HL-60 (cell line): ENCODE results near the gene ENTR1.

Experiments
- DNase-seq, 2 experiments: peaks; one replicate each; pipeline ENCODE4 v3.0.0-alpha.2; 2010 to 2020; ENCODE audit warnings: low read depth in 1 of 2, low spot score in 1 of 2
- H3K27ac ChIP-seq: fragments of 250-450 bp; sonication (Bioruptor Pico); replicated peaks from 2 replicates; pipeline ENCODE4 v1.5.1; 2020; ENCODE audit warnings: mild to moderate bottlenecking, moderate library complexity
- H3K27me3 ChIP-seq: fragments of 250-450 bp; sonication (Bioruptor Pico); 2 replicates; pipeline ENCODE4 v1.5.1; 2021; ENCODE audit warnings: mild to moderate bottlenecking, moderate library complexity; ENCODE audit not compliant: insufficient read depth, poor library complexity, severe bottlenecking
- H3K4me3 ChIP-seq: replicated peaks from 2 replicates; pipeline ENCODE4 v1.5.1; 2011; ENCODE audit warnings: mild to moderate bottlenecking, control low read depth, low read length; ENCODE audit not compliant: insufficient read depth
- GABPA ChIP-seq: IDR thresholded peaks from 2 replicates; pipeline ENCODE4 v1.6.1; 2012; ENCODE audit warnings: low read depth
- POLR2AphosphoS5 ChIP-seq: IDR thresholded peaks from 2 replicates; pipeline ENCODE4 v1.6.1; 2012; ENCODE audit warnings: low read depth
- SPI1 ChIP-seq: IDR thresholded peaks from 2 replicates; pipeline ENCODE4 v1.6.1; 2012; ENCODE audit warnings: low read depth, mild to moderate bottlenecking, borderline replicate concordance
- TF ChIP-seq, protein P1 (sequence below): IDR thresholded peaks from one replicate; pipeline ENCODE4 v1.5.1; 2011; ENCODE audit warnings: low read length, control low read depth, inconsistent platforms; ENCODE audit not compliant: insufficient read depth
- TF ChIP-seq, protein P2 (sequence below): IDR thresholded peaks from 2 replicates; pipeline ENCODE4 v1.6.1; 2012; ENCODE audit warnings: low read depth; ENCODE audit not compliant: insufficient replicate concordance

Gene ENTR1

DNA sequence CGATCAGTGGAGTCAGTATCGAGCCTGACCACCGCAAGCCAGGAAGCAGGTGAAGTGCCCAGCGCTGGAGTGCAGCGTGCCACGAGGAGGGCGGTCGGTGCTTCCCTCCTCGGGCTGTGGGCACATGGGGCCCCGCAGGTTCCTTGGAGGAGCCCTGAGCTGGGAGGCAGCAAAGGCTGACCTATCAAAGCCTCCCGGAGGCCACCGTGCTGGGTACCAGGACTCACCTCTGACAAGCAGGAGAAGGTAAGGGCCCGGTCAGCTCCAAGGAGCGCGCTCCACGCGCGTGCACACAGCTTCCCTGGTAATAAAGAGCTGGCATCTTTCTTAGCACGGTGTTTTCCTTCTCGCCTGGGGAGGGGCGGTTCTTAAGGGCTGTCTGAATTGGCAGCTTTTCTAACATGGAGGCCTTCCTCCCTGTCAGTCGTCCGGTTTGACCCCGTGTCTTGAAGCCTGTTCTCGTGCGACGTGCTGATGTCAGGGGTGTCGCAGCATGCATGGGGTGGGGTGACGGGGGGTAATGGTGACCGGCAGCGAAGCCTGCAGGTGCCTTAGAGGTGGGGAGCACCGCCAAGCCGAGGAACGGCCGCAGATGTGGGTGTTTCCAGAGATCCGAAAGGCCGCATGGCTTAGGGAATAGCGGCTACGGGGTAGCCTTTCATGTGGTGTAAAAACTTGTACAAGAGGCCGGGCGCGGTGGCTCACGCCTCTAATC is 13.2 kb upstream of the ENTR1 start:
- TF ChIP-seq, protein P1, sequence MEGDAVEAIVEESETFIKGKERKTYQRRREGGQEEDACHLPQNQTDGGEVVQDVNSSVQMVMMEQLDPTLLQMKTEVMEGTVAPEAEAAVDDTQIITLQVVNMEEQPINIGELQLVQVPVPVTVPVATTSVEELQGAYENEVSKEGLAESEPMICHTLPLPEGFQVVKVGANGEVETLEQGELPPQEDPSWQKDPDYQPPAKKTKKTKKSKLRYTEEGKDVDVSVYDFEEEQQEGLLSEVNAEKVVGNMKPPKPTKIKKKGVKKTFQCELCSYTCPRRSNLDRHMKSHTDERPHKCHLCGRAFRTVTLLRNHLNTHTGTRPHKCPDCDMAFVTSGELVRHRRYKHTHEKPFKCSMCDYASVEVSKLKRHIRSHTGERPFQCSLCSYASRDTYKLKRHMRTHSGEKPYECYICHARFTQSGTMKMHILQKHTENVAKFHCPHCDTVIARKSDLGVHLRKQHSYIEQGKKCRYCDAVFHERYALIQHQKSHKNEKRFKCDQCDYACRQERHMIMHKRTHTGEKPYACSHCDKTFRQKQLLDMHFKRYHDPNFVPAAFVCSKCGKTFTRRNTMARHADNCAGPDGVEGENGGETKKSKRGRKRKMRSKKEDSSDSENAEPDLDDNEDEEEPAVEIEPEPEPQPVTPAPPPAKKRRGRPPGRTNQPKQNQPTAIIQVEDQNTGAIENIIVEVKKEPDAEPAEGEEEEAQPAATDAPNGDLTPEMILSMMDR: no peak
- TF ChIP-seq POLR2AphosphoS5: 0 out of 2 replicates have a peak, but pooled peaks have one; percentile 6
- no peak for DNase-seq
- Histone ChIP-seq H3K4me3 (no peak overlapping the region), H3K27ac (no peak overlapping the region), H3K27me3 (no peaks in the 10 kb centered on the region)

DNA sequence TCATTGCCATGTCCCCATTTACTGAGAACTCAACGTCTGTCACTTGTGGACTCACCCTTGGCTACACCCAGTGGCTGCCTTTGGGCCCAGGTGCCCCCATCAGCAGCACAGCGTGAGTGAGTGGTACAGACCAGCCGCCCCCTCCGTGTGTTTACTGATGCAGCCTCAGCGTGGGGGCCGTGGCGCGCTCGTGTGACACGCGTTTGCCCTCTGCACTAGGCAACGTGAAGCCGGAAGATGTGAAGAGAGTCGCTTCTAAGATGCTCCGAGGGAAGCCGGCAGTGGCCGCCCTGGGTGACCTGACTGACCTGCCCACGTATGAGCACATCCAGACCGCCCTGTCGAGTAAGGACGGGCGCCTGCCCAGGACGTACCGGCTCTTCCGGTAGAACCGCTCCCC is 12.5 kb upstream of the ENTR1 start:
- no peak for TF ChIP-seq SPI1
- TF ChIP-seq GABPA: no peak
- TF ChIP-seq, protein P2, sequence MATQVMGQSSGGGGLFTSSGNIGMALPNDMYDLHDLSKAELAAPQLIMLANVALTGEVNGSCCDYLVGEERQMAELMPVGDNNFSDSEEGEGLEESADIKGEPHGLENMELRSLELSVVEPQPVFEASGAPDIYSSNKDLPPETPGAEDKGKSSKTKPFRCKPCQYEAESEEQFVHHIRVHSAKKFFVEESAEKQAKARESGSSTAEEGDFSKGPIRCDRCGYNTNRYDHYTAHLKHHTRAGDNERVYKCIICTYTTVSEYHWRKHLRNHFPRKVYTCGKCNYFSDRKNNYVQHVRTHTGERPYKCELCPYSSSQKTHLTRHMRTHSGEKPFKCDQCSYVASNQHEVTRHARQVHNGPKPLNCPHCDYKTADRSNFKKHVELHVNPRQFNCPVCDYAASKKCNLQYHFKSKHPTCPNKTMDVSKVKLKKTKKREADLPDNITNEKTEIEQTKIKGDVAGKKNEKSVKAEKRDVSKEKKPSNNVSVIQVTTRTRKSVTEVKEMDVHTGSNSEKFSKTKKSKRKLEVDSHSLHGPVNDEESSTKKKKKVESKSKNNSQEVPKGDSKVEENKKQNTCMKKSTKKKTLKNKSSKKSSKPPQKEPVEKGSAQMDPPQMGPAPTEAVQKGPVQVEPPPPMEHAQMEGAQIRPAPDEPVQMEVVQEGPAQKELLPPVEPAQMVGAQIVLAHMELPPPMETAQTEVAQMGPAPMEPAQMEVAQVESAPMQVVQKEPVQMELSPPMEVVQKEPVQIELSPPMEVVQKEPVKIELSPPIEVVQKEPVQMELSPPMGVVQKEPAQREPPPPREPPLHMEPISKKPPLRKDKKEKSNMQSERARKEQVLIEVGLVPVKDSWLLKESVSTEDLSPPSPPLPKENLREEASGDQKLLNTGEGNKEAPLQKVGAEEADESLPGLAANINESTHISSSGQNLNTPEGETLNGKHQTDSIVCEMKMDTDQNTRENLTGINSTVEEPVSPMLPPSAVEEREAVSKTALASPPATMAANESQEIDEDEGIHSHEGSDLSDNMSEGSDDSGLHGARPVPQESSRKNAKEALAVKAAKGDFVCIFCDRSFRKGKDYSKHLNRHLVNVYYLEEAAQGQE: no peak
- TF ChIP-seq, protein P1: no peak
- TF ChIP-seq POLR2AphosphoS5: no peak

DNA sequence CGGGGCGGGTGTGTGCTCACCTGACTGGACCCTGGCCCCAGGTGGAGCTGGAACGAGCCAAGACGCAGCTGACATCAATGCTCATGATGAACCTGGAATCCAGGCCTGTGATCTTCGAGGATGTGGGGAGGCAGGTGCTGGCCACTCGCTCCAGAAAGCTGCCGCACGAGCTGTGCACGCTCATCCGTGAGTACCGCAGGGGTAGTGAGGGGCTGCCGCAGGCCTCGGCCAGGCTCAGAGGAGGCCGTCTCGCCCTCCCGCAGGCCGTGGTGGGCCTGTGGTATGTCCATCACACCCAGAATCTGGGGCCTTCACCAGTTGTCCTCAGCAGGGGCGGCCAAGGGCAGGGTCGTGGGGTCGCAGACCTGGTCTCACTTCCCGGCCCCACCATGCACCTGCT is 11.4 kb upstream of the ENTR1 start:
- DNase-seq: no peak
- TF ChIP-seq, protein P1: no peak
- TF ChIP-seq, protein P2: no peak
- TF ChIP-seq POLR2AphosphoS5 (no peak), GABPA (no peak), SPI1 (no peak)
- Histone ChIP-seq H3K27me3 (no peaks in the 10 kb centered on the region), H3K27ac (no peak overlapping the region), H3K4me3 (no peak overlapping the region)

More for the DNA sequence above, 12.5 kb upstream of the ENTR1 start:
- no peak for DNase-seq
- no peak overlapping the region for H3K4me3 ChIP-seq
- H3K27me3 ChIP-seq: no peaks in the 10 kb centered on the region
- no peak overlapping the region for H3K27ac ChIP-seq

DNA sequence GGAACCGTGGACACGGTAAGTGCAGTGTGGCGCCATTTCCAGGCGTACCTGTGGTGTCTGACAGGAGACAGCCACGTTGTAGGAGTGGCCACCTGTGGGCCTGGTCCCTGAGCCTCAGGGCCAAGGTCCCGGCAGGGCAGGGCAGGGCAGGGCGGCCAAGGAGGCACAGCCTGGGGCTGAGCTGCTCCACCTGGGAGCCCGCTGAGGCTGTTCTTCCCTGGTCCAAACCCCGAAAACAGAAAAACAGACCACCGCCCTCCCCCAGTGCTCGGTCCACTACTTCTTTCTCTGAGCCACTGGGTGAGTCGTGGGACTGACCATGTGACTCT is 8.6 kb upstream of the ENTR1 start:
- Histone ChIP-seq H3K27ac (no peak overlapping the region), H3K4me3 (no peak overlapping the region), H3K27me3 (no peaks in the 10 kb centered on the region)
- no peak for TF ChIP-seq POLR2AphosphoS5
- TF ChIP-seq, protein P2: no peak
- TF ChIP-seq SPI1: no peak
- TF ChIP-seq GABPA: no peak
- TF ChIP-seq, protein P1: no peak
- no peak for DNase-seq
